ENCODE measurements around the gene GRK1.

Gene GRK1

GRCh38 chr13:113783966-113784644 is 117.1 kb downstream of the GRK1 start:
- no peak overlapping the region for H3K4me3 ChIP-seq (ENCODE audit: control insufficient read depth, low read depth, low read length)
- no peak for DNase-seq (ENCODE audit: low read depth)
- no peak for TF ChIP-seq CTCF (conservative IDR thresholded peaks at IDR 0.05; ENCODE audit: control insufficient read depth, insufficient read depth, low read depth, low read length)

DNA sequence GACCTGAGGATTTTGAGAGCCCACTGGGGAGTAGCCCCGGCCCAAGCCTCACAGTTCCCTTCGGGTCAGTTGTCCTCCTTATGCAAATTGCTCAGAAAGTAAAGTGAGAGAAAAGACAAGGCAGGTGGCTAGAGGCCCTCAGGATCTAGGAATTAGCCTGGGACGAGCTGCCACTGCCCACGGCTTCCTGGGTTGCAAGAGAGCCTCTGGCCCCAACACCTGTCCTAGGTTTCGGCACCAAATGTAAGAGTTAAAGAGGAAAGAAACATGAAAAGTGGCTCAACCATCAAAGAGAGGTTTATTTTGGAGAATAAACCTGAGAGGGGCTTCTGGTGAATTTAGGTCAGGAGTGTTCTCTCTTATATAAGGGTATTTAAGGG is 117.6 kb downstream of the GRK1 start:
- no peak for TF ChIP-seq CTCF (conservative IDR thresholded peaks at IDR 0.05; ENCODE audit: control insufficient read depth, insufficient read depth, low read depth, low read length)
- no peak for DNase-seq (ENCODE audit: low read depth)
- H3K4me3 ChIP-seq (ENCODE audit: control insufficient read depth, low read depth, low read length) = no peak overlapping the region

GRCh38 chr13:113785051-113786010 is 118.3 kb downstream of the GRK1 start:
- no peak overlapping the region for H3K4me3 ChIP-seq (ENCODE audit: control insufficient read depth, low read depth, low read length)
- peak; percentile 72 for DNase-seq (ENCODE audit: low read depth)
- TF ChIP-seq CTCF (conservative IDR thresholded peaks at IDR 0.05; ENCODE audit: control insufficient read depth, insufficient read depth, low read depth, low read length) = no peak

DNA sequence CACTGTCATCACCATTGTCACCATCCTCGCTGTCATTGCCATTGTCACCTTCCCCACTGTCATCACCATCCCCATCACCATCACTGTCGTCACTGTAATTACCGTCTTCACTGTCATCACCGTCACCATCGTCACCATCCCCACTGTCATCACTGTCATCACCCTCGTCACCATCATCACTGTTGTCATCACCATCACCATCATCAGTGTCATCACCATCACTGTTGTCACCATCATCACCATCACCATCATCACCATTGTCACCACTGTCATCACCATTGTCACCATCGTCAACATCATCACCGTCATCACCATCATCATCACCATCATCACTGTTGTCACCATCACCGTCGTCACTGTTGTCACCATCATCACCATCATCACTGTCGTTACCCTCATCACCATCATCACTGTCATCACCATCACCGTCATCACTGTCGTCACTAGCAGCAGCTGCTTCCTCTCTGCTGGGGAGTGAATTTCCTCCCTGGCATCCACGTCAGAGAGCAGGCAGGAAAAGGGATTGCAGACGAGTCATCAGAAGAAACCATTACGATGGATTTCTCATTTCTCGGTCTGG is 119.3 kb downstream of the GRK1 start:
- no peak for TF ChIP-seq CTCF (conservative IDR thresholded peaks at IDR 0.05; ENCODE audit: control insufficient read depth, insufficient read depth, low read depth, low read length)
- DNase-seq (ENCODE audit: low read depth) = peak; percentile 60
- H3K4me3 ChIP-seq (ENCODE audit: control insufficient read depth, low read depth, low read length) = no peak overlapping the region

Measured in fibroblast of mammary gland (primary cell).